Kidney (tissue), 14 donors: ENCODE results near the gene ZNRF3. TPM values are rescaled to one million over a fixed set of nuclear protein-coding genes. Genes with fewer than 3 reads are reported as not detected.
A peak's percentile ranks its signal among the peaks of the same experiment; 100 is the strongest.

Source experiments
- DNase-seq, 5 donors: peaks; one replicate each; pipeline ENCODE4 v3.0.0-alpha.2; 2013 to 2020
- FAIRE-seq: peaks from 2 replicates; lab custom pipeline; 2012; peaks lifted over from hg19 to GRCh38; lab: Jason Lieb, UNC
- H3K27ac ChIP-seq, 2 donors: one replicate each; pipeline ENCODE4 v1.7.0; 2013; ENCODE audit warnings: low read depth in 2 of 2, low read length in 2 of 2, inconsistent platforms in 1 of 2
- H3K27me3 ChIP-seq: one replicate; pipeline ENCODE4 v1.7.1; 2013; ENCODE audit warnings: low read length, inconsistent platforms; ENCODE audit not compliant: control insufficient read depth, insufficient read depth
- H3K36me3 ChIP-seq, 3 donors: one replicate each; pipeline versions ENCODE4 v1.7.0 to v1.7.1; 2013; ENCODE audit warnings: low read length in 3 of 3, control low read depth in 1 of 3, inconsistent platforms in 1 of 3; ENCODE audit not compliant: insufficient read depth in 3 of 3, control insufficient read depth in 2 of 3
- H3K4me1 ChIP-seq, 3 donors: one replicate each; pipeline versions ENCODE4 v1.7.0 to v1.7.1; 2013; ENCODE audit warnings: low read length in 3 of 3, inconsistent platforms in 1 of 3, low read depth in 1 of 3; ENCODE audit not compliant: control insufficient read depth in 2 of 3, insufficient read depth in 2 of 3
- H3K4me3 ChIP-seq, 3 donors: one replicate each; pipeline versions ENCODE4 v1.7.0 to v1.8.1; 2013; ENCODE audit warnings: low read length in 3 of 3, control low read depth in 1 of 3, inconsistent platforms in 1 of 3
- H3K9ac ChIP-seq, 3 donors: one replicate each; pipeline versions ENCODE4 v1.7.0 to v1.7.1; 2013; ENCODE audit warnings: low read length in 3 of 3, control low read depth in 1 of 3, inconsistent platforms in 1 of 3
- H3K9me3 ChIP-seq, 3 donors: one replicate each; pipeline versions ENCODE4 v1.7.0 to v1.7.1; 2013; ENCODE audit warnings: low read length in 3 of 3, control low read depth in 1 of 3, inconsistent platforms in 1 of 3; ENCODE audit not compliant: control insufficient read depth in 2 of 3, insufficient read depth in 1 of 3
- intact Hi-C: fragments of 100-400 bp; cut with DNase I; formaldehyde crosslinking; loops from one replicate; pipeline ENCODE4 v1.11.1; 2022
- polyA plus RNA-seq: library from polyadenylated mRNA; stranded (reverse); fragments of 350-450 nt; fragmentation: Illumina TruSeq; extraction: RNeasy Lipid Tissue Mini Kit (QIAGEN cat#74804); gene quantifications from one replicate; pipeline ENCODE4 v1.2.3, GENCODE V29; 2014; ENCODE audit warnings: low read depth, low replicate concordance; ENCODE audit not compliant: insufficient read depth
- total RNA-seq: library from RNA; stranded (reverse); fragmentation: NEBNext Ultra II Directional; extraction: Animal tissue kit (Norgen Biotek cat#: 25700); gene quantifications from one replicate; pipeline ENCODE4 v1.2.1, GENCODE V29; 2021
- TF ChIP-seq, protein P1 (sequence below): IDR thresholded peaks from 3 replicates; pipeline ENCODE4 v1.5.1; 2012; ENCODE audit warnings: mild to moderate bottlenecking, moderate library complexity, borderline replicate concordance; ENCODE audit not compliant: insufficient read depth; ENCODE audit errors: extremely low read depth
- donor health status: control.
- donor health status: control.
- donor health status: control.
- donor health status: control.
- donor health status: control.
- donor health status: DM: yes; HTN: yes; CAD: no.
- donor health status: Normal renal cell carcinoma (clear cell type).

Gene ZNRF3
- total and polyA plus RNA-seq, 2 donors from 2014 or later = 6.8 to 24.4 TPM

GRCh38 chr22:28997342-28997741 is 114.0 kb downstream of the ZNRF3 start:
- H3K36me3 ChIP-seq = no peaks in the 10 kb centered on the region
- no peaks in the 10 kb centered on the region for H3K9me3 ChIP-seq
- no peak overlapping the region for H3K4me3 ChIP-seq
- FAIRE-seq (no peak), DNase-seq (no peak)
- no peak overlapping the region for H3K9ac ChIP-seq
- no peak overlapping the region for H3K27ac ChIP-seq
- H3K4me1 ChIP-seq = peaks cover 4 to 20% (median 5%) of the 10 kb centered on the region in 3 donors
- TF ChIP-seq, protein P1, sequence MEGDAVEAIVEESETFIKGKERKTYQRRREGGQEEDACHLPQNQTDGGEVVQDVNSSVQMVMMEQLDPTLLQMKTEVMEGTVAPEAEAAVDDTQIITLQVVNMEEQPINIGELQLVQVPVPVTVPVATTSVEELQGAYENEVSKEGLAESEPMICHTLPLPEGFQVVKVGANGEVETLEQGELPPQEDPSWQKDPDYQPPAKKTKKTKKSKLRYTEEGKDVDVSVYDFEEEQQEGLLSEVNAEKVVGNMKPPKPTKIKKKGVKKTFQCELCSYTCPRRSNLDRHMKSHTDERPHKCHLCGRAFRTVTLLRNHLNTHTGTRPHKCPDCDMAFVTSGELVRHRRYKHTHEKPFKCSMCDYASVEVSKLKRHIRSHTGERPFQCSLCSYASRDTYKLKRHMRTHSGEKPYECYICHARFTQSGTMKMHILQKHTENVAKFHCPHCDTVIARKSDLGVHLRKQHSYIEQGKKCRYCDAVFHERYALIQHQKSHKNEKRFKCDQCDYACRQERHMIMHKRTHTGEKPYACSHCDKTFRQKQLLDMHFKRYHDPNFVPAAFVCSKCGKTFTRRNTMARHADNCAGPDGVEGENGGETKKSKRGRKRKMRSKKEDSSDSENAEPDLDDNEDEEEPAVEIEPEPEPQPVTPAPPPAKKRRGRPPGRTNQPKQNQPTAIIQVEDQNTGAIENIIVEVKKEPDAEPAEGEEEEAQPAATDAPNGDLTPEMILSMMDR = no peak
- H3K27me3 ChIP-seq = no peaks in the 10 kb centered on the region
- intact Hi-C loops = no loop called here

DNA sequence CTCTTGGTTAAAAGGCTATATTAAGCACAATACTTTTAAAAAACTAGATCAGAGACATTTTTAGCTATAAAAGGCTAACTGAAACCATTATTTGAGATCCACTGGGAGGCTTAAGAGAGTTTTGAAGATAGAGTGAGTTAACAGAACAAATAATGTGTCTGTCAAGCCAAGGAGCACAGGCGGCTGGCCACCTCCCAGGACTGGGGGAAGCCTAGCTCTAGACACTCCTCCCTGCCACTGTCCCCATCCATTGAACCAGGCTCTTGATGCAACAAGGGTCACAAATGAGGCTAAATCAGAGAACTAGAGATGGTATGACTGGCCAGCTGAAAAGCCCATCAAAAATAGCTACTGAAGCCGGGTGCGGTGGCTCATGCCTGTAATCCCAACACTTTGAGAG is 115.3 kb downstream of the ZNRF3 start:
- intact Hi-C loops = no loop called here
- FAIRE-seq = no peak
- no peaks in the 10 kb centered on the region for H3K36me3 ChIP-seq
- H3K4me1 ChIP-seq = peaks cover 4 to 26% (median 8%) of the 10 kb centered on the region in 3 donors
- no peak for DNase-seq
- no peak overlapping the region for H3K4me3 ChIP-seq
- TF ChIP-seq, protein P1 = no peak
- no peak overlapping the region for H3K27ac ChIP-seq
- H3K27me3 ChIP-seq = no peaks in the 10 kb centered on the region
- H3K9ac ChIP-seq = no peak overlapping the region
- no peaks in the 10 kb centered on the region for H3K9me3 ChIP-seq

- Histone ChIP-seq H3K4me1 (peaks cover 4 to 30% (median 15%) of the 10 kb centered on the region in 3 donors), H3K4me3 (no peak overlapping the region), H3K9ac (peak overlapping the region in 1 of 3 donors; percentile 43), H3K36me3 (no peaks in the 10 kb centered on the region), H3K27me3 (no peaks in the 10 kb centered on the region), H3K27ac (peak overlapping the region; percentile 0 to 20), H3K9me3 (no peaks in the 10 kb centered on the region)
- intact Hi-C loops = no loop called here
- TF ChIP-seq, protein P1 = no peak
- DNase-seq = peak in 3 of 5 donors; percentile 48 to 70 (median 66)
- no peak for FAIRE-seq
Observed at GRCh38 chr22:28999510-28999909, 116.1 kb downstream of the ZNRF3 start.
